Embryonic facial prominence (tissue), 1 donor: Measurements from ENCODE around the gene C21orf58.

Source experiments
- DNase-seq: peaks from one replicate; pipeline ENCODE4 v3.0.0-alpha.2; 2016; ENCODE audit errors: extremely low spot score

C21orf58 gene

DNA sequence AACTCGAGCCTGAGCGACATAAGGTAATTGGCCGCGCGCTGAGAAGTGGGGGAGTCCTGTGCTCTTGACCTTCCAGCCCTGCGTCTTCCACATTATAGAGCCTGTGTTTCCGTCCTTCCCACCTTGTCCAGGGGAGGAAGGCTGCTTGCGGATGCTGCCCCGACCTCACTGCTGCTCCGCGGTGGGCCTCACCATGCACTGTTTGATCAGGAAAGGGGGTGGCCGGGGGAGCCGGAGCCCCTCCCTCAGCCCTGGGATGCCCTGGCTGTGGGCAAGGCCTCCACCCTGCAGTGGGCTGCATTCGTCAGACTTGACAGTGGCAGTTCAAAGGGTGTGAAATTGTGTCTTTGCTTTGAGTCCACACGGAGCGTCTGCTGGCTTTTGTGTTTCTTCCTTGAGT, 30.4 kb upstream of the C21orf58 start:
- DNase-seq, result no peak

- no peak for DNase-seq
These were observed 29.2 kb upstream of the C21orf58 start for GRCh38 chr21:46352913-46353312.

DNA sequence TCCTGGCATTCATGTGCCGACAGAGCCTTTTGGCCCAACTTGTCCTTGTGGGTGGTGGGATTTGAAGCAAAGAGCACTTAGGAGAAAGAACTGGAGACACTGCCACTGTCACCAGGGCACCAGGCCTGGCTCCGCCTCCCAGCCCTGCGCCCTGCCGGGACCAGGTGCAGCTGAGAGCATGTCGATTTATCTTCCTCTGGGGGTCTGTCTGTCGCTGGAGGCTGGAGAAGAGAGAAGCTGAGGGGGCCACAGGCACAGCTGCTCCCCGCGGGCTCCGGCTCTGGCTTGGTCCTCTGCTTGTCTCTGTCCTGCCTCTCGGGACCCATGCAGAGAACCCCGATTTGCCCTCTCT, 28.5 kb upstream of the C21orf58 start:
- no peak for DNase-seq

GRCh38 chr21:46351476-46352163, 27.9 kb upstream of the C21orf58 start:
- DNase-seq, result no peak

DNA sequence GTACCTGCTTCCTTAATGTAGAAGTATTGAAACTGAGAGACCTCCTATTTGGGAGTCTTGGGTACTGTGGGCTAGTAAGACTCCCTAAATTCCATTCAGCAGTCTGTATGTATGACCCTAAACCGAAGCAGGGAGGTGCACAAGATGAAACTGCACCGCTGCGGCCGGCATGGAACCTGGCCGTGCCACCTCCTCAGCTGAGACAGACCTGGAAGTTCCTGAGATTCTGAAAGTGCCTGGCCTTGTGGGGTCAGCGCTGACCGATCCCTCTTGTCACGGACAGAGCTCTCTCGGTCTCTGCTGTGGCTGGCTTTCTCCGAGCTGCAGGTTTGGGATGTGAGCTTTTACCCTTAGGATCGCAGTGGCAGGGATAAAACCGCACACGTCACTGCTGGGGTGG, 27.3 kb upstream of the C21orf58 start:
- DNase-seq, result no peak

- no peak for DNase-seq
These were observed 26.9 kb upstream of the C21orf58 start for GRCh38 chr21:46350571-46350970.

DNA sequence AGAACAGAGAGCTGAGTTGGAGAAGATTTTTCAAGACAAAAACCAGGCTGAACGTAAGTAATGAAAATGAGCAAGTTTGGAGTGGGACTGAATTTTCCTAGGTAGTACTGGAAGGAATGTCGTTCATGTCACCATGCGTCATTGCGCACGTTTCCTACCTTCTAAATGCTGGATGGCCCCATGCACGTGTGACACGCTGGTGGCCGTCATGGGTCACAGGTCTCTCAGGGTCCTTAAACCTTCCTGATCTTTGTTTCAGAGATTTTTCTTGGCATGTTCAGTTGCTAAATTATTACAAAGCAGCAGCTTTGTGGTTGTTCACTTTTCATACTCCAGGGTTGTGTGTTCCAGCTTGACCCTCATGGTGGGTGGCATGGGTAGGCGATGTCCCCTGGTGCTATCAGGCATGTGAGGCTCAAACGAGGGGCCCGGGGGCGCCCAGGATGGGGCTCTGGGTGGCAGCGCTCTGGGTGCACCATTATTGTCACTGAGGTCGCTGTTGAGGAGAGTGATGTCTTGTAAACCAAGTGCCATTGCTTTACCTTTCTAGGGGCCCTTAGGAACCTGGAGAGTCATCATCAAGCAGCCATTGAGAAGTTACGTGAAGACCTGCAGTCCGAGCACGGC, 25.6 kb upstream of the C21orf58 start:
- DNase-seq, result no peak

DNA sequence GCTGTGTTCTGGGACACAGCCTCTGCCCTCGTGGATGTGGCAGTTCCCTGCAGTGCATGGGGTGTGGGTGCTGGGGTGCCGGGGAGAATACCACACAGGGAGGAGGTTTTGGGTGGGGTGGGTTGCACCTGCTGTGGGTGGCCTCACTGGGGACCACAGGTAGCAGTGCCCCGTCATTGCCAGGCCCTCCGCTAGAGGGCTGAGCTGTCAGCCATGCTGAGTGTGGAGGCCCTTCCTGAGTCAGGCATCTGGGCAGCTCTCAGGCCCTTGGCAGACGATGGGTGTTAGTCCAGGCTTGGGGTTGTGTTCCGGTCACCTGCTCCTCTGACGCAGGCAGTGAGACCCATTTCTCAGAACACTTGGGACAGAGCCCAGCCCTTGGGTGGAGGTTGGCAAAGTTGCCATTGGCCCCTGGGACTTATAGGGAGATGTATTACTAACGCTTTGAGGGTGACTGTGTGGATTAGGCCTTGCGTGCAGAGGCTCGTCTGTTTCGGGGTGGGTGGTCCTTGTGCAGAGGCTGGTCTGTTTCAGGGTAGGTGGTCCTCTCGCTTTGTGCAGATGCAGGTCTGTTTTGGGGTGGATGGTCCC, 24.2 kb upstream of the C21orf58 start:
- DNase-seq, result no peak

DNA sequence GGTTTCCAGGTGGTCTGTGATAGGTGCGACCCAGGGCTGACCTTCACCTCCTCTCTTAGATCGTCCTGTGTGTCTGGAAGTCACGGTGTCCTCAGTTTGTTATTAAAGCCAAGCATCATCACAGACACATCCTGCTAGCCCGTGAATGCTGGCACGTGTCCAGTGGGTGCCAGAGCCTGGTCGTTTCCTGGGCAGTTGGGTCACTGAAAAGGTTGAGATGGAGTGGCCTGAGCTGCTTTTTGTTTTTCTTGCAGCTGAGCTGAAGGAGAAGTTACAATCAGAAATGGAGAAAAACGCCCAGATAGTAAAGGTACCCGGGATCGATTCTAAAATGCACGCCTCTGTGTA, 23.5 kb upstream of the C21orf58 start:
- no peak for DNase-seq

- DNase-seq, result no peak
These were observed 22.9 kb upstream of the C21orf58 start for GRCh38 chr21:46346296-46347202.

DNA sequence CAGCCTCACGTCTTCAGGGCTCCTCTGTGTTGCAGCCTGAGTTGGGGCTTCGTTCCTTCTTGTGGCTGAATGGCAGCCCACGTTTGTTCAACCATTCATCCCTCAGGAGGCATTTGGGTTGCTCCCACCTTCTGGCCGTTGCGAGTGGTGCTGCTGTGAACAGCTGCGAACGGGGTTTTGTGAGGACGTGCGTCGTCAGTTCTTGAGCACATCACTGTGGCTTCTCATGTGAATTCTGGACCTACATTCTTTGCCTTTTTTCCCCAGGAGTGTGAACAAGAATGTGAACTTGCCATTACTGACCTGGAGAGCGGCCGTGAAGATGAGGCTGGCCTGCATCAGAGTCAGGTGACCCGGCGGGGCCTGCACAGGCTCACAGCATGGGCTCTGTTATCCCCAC, 22.2 kb upstream of the C21orf58 start:
- DNase-seq, result no peak

DNA sequence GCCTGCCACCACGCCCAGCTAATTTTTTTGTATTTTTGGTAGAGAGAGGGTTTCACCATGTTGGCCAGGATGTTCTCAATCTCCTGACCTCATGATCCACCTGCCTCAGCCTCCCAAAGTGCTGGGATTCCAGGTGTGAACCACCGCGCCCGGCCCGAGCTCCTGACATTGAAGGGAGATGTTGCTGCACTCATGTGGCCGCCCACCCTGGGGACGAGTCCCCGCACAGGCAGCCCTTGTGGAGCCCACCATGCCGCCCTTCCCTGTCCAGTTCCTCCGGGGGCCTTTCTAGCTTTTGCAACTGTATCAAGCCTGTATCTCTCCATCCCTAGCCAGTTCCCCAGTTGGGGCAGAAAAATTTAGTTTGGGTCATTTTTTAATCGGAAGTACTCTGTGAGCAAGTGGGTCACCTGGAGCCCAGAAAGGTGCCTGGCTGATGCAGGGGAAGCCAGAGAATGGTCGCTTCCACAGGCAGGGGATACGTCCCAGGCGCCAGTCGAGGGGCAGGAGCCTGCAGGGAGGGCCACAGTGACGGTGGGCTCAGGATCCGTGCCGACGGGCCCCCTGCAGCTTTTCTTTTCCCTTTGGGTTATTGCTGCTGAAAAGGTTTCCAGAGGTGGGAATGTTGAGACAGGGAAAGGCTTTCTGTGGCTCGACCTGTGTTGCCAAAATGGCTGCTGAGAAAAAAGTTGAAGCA, 20.7 kb upstream of the C21orf58 start:
- no peak for DNase-seq

DNA sequence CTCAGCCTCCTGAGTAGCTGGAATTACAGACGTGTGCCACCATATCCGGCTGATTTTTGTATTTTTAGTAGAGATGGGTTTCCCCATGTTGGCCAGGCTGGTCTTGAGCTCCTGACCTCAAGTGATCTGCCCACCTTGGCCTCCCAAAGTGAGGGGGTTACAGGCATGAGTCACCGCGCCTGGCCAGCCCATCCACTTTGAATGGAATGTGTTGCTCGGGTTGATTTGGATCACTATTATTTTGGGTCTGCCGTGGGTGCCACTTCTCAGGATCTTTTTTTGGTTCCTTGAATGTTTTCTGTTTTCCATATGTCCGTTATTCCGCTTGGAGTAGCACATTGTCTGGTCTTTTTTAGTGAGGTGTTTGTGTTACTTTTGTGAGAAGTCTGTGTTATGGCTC, 17.3 kb upstream of the C21orf58 start:
- DNase-seq, result no peak

GRCh38 chr21:46336603-46337002, 12.9 kb upstream of the C21orf58 start:
- DNase-seq, result no peak

GRCh38 chr21:46334351-46335140, 10.9 kb upstream of the C21orf58 start:
- DNase-seq, result no peak

GRCh38 chr21:46329796-46330195, 6.1 kb upstream of the C21orf58 start:
- DNase-seq, result no peak

DNA sequence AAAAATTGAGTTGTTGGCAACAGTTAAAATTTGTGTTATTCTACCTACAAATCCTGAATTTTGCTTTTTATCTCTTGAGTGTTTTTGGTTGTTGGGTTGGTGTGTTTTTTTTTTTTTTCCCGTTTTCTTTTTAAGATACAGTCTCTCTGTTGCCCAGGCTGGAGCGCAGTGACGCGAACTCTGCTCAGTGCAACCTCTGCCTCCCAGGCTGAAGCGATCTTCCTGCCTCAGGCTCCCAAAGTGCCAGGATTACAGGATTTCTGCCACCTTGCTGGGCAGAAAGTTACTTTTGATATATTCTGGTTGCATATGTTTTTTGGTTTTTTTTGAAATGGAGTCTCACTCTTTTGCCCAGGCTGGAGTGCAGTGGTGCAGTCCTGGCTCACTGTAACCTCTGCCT, 4.5 kb upstream of the C21orf58 start:
- DNase-seq, result no peak

GRCh38 chr21:46327711-46328110, 4.0 kb upstream of the C21orf58 start:
- no peak for DNase-seq

DNA sequence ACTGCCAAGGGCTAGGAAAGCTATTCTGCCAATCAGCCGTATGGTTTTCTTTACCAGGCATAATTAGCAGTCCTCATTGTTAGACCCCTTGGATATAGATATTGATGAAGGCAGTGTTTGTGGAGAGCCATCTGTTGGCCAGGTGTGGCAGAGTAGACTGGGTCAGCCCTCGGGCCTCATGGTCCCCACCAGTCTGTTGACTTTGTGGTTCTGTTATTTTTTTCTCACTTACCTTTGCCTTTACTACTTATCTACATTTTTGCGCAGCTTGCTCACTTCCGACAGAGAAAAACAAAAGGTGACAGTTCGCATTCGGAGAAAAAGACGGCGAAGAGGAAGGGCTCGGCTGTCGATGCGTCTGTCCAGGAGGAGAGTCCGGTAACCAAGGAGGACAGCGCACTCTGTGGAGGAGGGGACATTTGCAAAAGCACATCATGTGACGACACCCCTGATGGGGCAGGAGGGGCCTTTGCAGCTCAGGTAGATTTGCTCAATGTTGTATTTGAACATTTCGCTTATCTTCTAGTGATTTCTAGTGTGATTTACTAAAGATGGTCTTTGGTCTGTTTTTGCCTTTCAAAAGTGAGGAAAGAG, 2.5 kb upstream of the C21orf58 start:
- DNase-seq, result no peak

- no peak for DNase-seq
These were observed 1.6 kb upstream of the C21orf58 start for GRCh38 chr21:46325073-46325912.
